ENCODE measurements around the gene C2CD2. TPM values are rescaled to one million over a fixed set of nuclear protein-coding genes. Genes with fewer than 3 reads are reported as not detected.

C2CD2 gene
- total RNA-seq, 1 donor from 2014 or later, result 18.1 TPM

- no peak overlapping the region for H3K27ac Mint-ChIP-seq (ENCODE audit: unreplicated experiment)
- H3K9me3 Mint-ChIP-seq (ENCODE audit: low read depth), result no peaks in the 10 kb centered on the region
These were observed 4.9 kb downstream of the C2CD2 start for GRCh38 chr21:41948901-41949300.

GRCh38 chr21:41948078-41948895 lies 5.5 kb downstream of the C2CD2 start:
- Mint-ChIP-seq H3K27ac (ENCODE audit: unreplicated experiment) (no peak overlapping the region), H3K9me3 (ENCODE audit: low read depth) (no peaks in the 10 kb centered on the region), H3K4me3 (ENCODE audit: unreplicated experiment) (no peak overlapping the region), H3K36me3 (ENCODE audit: low read depth) (no peaks in the 10 kb centered on the region), H3K4me1 (ENCODE audit: low read depth) (peaks cover 18% of the 10 kb centered on the region), H3K27me3 (ENCODE audit: low read depth) (no peaks in the 10 kb centered on the region)
- DNase-seq (ENCODE audit: low spot score), result peak; percentile 75
- TF ChIP-seq CTCF (IDR thresholded peaks at IDR 0.05), result no peak

More at GRCh38 chr21:41948901-41949300, 4.9 kb downstream of the C2CD2 start:
- H3K4me1 Mint-ChIP-seq (ENCODE audit: low read depth), result peaks cover 18% of the 10 kb centered on the region
- no peaks in the 10 kb centered on the region for H3K27me3 Mint-ChIP-seq (ENCODE audit: low read depth)
- no peak for TF ChIP-seq CTCF (IDR thresholded peaks at IDR 0.05)
- no peak overlapping the region for H3K4me3 Mint-ChIP-seq (ENCODE audit: unreplicated experiment)
- DNase-seq (ENCODE audit: low spot score), result peak; percentile 68
- no peaks in the 10 kb centered on the region for H3K36me3 Mint-ChIP-seq (ENCODE audit: low read depth)

GRCh38 chr21:41945982-41946381 lies 7.8 kb downstream of the C2CD2 start:
- Mint-ChIP-seq H3K27ac (ENCODE audit: unreplicated experiment) (no peak overlapping the region), H3K9me3 (ENCODE audit: low read depth) (no peaks in the 10 kb centered on the region), H3K27me3 (ENCODE audit: low read depth) (no peaks in the 10 kb centered on the region), H3K4me3 (ENCODE audit: unreplicated experiment) (no peak overlapping the region), H3K4me1 (ENCODE audit: low read depth) (peaks cover 8% of the 10 kb centered on the region), H3K36me3 (ENCODE audit: low read depth) (peaks cover 3% of the 10 kb centered on the region)
- DNase-seq (ENCODE audit: low spot score), result peak; percentile 14
- no peak for TF ChIP-seq CTCF (IDR thresholded peaks at IDR 0.05)

GRCh38 chr21:41943851-41944250 lies 10.0 kb downstream of the C2CD2 start:
- Mint-ChIP-seq H3K27ac (ENCODE audit: unreplicated experiment) (no peak overlapping the region), H3K27me3 (ENCODE audit: low read depth) (no peaks in the 10 kb centered on the region), H3K4me1 (ENCODE audit: low read depth) (peaks cover 8% of the 10 kb centered on the region)

GRCh38 chr21:41942457-41942856 lies 11.4 kb downstream of the C2CD2 start:
- Mint-ChIP-seq H3K9me3 (ENCODE audit: low read depth) (no peaks in the 10 kb centered on the region), H3K4me1 (ENCODE audit: low read depth) (no peaks in the 10 kb centered on the region), H3K27me3 (ENCODE audit: low read depth) (no peaks in the 10 kb centered on the region), H3K27ac (ENCODE audit: unreplicated experiment) (no peak overlapping the region), H3K36me3 (ENCODE audit: low read depth) (peaks cover 6% of the 10 kb centered on the region), H3K4me3 (ENCODE audit: unreplicated experiment) (no peak overlapping the region)
- TF ChIP-seq CTCF (IDR thresholded peaks at IDR 0.05), result no peak
- DNase-seq (ENCODE audit: low spot score), result peak; percentile 56

More at GRCh38 chr21:41943851-41944250, 10.0 kb downstream of the C2CD2 start:
- Mint-ChIP-seq H3K9me3 (ENCODE audit: low read depth) (no peaks in the 10 kb centered on the region), H3K4me3 (ENCODE audit: unreplicated experiment) (no peak overlapping the region), H3K36me3 (ENCODE audit: low read depth) (peaks cover 6% of the 10 kb centered on the region)
- TF ChIP-seq CTCF (IDR thresholded peaks at IDR 0.05), result no peak
- peak; percentile 34 for DNase-seq (ENCODE audit: low spot score)

Data from chondrocyte (in vitro differentiated cells).